ENCODE results near the gene RAB30.

Gene RAB30

GRCh38 chr11:83007909-83008580 lies 63.7 kb downstream of the RAB30 start:
- DNase-seq: no peak

- DNase-seq: no peak
Measured at GRCh38 chr11:83007477-83007876, 64.2 kb downstream of the RAB30 start.

- no peak for DNase-seq
Measured at GRCh38 chr11:83006877-83007330, 64.8 kb downstream of the RAB30 start.

GRCh38 chr11:83004746-83005556 lies 66.7 kb downstream of the RAB30 start:
- DNase-seq: no peak

DNA sequence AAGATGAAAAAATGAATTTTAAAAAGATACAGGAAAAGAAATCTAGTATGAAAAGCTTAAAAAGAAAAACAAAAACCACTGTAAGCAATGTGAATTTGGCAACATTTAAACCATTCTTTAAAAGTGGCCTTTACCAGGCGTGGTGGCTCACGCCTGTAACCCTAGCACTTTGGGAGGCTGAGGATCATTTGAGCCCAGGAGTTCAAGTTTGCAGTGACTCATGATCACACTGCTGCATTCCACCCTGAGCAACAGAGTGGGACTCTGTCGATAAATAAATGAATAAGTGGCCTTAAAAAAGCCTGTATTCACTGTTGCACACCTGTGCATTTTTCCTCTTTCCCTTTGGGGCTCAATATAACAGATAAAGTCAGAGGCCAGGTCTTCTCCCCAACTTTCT lies 69.2 kb downstream of the RAB30 start:
- DNase-seq: no peak

DNA sequence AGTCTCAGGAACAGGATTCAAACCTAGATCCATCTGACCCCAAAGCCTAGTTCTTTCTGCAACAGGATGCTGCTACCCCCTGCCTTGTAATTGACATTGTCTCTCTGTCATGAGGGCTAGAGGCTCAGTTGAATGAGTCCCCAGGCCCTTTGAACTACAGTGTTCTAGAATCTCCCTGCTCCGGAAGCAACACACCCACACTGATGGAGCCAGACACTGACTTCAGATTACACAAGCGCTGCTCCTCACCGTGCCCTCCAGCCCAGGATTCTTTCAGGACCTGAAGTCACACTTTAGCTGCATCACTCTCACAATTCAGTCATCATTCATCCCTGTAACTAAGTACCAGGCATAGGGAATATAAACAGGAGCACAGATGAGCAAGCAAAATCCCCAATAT lies 69.6 kb downstream of the RAB30 start:
- no peak for DNase-seq

DNA sequence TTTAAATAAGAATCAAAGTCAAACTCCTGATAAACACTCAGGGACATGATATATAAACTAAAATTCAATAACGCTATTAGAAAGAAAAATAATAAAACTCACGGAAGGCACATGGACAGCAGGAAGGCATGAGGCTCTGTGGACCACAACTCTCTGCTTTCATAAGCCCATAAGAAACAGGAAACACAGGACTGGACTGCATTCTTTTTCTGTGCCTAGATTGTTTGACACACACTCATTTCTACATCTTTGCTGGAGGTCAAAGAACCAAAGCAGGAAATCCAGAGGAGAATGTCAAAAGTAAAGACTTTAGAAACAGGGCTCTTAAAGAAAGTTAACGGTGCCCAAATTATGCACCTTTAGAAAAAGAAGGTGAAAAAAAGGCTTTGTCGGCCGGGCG lies 71.3 kb downstream of the RAB30 start:
- no peak for DNase-seq

DNA sequence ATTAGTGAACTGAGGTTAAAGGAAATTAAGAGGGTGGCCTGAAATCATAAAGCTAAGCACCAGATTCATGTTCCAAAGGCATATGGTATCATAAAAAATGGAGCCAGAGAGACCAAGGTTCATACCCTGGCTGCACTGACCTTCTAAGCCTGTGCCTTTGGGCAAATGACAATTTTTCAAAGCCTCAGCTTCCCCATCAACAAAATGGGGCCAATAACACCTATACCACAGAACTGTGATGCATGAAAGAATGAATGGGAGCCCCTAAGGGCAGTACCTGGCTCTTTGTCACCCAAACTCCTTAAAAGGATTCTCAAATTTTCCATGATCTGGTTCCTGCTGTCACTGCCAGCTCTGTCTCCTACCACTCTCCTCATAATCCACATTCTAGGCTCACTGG lies 72.5 kb downstream of the RAB30 start:
- no peak for DNase-seq

DNA sequence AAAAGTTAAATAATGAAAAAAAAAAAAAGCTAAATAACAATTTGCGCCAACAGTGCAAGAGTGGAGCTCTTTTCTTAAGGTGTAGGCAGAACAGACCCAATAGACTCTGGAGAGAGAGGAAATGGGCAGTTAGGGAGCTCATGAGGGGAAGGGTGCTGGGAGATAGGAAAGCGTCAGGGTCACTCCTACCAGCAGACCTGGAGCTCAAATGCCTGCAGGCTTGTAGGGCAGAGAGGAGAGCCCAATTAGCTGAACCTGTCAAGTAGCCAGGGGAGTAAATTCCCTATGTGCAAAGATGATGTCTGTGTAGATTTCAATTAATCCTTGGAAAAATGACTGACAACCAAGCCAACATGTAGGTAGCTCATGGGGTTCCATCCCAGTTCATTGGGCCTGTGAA lies 73.0 kb downstream of the RAB30 start:
- DNase-seq: no peak

DNA sequence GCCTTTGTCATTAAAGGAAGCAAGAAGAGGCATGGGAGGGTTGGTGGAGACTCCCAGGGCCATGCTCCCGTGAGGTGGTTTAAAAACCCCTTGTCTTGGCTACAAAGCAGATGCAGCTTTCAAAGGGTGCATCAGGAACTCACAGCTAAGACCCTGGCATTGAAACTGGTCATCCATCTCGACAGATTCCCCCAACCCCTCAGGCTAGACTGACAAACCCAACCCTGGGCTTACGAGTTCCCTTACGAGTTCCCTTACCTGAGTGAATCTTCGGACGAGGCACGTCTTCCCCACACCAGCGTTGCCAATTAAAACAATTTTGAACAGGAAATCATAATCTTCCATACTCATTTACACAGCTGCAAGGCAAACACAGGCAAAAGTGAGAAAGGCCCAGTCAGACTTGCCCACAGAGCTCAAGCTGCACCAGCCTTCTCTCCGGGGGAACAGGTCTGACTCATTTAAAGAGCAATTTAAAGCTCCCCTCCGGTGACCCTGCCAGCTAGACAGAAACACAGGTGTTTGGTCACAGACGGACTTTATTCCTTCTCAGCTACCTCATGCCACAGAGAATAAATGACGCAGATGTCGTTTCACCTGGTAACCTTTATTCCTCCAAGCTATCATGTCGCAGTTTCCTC lies 74.6 kb downstream of the RAB30 start:
- DNase-seq: no peak

GRCh38 chr11:82995754-82996398 lies 75.8 kb downstream of the RAB30 start:
- DNase-seq: no peak

DNA sequence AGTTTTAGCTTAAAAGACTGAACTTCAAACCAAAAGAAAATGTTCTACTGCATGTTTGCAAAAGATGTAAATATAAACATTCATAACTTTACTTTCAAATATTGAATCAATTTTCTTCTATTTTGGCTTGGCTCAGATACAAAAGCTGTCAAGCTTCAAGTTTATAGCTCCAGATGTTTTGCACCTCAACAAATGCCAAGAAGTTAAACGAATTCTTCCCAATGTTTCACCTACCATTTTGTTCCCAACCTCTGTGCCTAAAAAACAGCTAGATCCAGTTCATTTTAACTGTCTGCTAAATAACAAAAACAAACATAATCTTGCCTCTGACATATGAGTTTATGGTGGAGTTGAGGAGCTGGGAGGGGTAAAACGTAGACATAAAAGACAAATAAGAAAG lies 76.5 kb downstream of the RAB30 start:
- no peak for DNase-seq

GRCh38 chr11:82994604-82995230 lies 77.0 kb downstream of the RAB30 start:
- DNase-seq: no peak

DNA sequence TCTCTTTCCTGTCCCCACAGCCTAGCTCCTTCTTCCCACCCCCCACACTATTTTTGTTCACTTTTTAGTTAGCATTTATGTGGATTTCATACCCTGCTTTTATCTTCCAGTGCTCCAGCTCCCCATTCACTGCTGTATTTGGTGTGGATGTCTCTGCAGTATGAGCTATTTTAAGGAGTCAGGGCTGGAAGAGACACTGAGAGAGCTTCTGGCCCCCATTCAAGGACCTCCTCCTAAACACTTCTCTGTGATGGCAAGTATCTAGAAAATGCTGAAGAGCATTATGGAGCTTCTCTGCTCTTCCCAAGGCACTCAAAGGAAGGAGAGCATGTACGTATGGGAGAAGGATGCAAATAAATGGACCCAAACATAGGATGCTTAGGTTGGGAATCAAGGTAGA lies 79.5 kb downstream of the RAB30 start:
- no peak for DNase-seq

GRCh38 chr11:82989628-82990404 lies 81.9 kb downstream of the RAB30 start:
- no peak for DNase-seq

- DNase-seq: no peak
Measured at GRCh38 chr11:82988936-82989627, 82.6 kb downstream of the RAB30 start.

DNA sequence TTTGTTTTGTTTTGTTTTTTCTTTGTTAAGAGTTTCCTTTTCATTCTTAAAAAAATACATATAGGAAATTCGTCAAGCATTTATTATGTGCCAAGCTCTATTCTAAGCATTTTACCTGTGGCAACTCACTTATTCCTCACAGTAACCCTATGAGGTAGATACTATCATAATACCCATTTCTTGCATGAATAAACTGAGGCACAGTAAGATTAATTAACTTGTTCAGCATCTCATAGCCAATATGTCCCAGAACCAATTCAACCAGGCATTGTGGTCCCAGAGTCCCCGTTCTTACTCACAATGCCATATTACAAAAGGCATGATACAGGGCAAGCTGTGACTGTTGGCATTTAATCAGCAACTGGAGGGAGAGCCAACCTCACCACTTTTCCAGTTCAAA lies 83.7 kb downstream of the RAB30 start:
- no peak for DNase-seq

DNA sequence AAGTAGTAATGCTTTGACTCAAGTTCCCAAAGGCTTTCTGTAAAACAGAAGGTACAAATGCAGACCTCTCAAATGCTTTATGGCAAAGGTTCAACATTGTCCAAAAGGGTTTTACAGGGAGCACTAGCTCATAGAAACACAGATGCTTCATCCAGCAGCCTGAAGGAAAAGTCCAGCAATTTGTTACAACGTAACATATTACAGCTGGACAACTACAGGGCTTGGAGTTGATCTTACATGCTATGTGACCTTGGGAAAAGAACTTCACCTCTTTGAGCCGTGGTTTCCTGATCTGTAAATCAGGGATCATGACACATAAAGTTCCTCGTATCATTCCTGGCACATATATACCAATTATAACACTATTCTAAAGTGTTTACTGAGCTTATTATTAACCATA lies 85.3 kb downstream of the RAB30 start:
- no peak for DNase-seq

DNA sequence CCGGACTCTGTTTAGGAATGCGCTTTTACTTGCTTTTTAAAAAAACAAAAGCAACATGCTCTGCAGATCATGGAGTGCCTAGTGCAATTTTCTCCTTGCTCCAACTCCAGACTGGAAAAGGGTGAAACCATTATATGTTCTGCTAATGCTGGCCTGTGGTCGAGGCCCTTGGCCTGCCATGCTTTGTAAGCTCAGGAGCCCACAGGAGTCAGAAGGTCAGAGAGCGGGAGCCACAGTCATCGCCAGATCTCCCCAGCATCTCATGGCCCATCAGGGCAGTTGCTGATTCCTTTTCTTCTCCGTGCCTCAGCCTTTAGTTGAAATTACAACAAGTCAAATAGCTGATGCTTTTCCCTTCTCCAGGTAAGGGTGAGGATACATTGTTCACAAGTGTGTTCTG lies 89.8 kb downstream of the RAB30 start:
- DNase-seq: no peak

DNA sequence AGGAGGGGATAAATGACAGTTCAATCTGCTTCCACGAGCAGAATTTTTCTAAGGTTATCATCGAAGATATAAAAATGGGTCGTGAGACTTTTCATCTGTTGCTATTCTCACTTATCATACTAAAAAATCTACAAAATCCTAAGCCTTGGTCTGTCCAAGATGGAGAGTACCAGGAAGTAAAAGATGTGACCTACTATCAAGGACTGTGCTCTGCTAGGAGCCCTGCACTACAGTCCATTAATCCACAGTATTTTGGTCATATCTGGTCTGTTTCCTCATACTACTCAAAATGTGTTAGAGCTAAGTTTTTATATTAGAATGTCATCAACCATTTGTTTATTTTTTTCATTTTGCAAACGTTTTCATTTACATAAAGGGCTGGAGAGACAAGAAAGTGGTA lies 90.8 kb downstream of the RAB30 start:
- no peak for DNase-seq

- DNase-seq: no peak
Measured at GRCh38 chr11:82980292-82980691, 91.4 kb downstream of the RAB30 start.

GRCh38 chr11:82979824-82980223 lies 91.9 kb downstream of the RAB30 start:
- no peak for DNase-seq
